ENCODE measurements around the gene SNAPC2. TPM values are rescaled to one million over a fixed set of nuclear protein-coding genes. Genes with fewer than 3 reads are reported as not detected.

SNAPC2 gene
- total RNA-seq, 2 experiments from 2014 or later: 14.4 to 14.8 TPM

DNA sequence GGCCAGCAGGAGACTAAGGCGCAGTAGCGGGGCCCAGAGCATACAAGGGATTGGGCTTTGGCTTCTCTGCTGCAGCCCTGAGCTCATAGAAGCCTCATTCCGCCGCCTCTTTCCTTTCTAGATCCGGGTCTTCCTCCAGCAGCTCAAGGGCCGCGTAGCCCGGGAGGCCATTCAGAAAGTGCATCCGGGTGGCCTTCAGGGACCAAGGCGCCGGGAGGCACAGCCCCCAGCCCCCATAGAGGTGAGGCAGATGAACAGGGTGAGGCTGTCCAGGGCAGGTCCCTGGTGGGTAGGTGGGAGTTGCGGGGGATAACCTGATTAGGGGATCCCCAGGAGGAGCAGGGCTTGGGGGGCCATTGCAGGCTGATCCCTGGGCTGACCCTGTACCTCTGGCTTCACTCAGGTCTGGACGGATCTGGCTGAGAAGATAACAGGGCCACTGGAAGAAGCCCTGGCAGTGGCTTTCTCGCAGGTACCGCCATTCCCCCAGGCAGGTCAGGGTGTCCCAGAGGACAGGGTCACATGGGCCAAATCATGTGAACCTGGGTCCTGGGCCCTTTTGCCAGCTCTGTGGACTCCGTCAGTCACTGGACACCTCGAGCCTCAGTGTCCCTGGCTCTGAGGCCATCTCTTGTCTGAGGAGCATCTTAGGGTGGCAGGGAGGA is 1.3 kb downstream of the SNAPC2 start:
- Mint-ChIP-seq H3K36me3 (peaks cover 6% of the 10 kb centered on the region), H3K4me3 (peak overlapping the region; percentile 76), H3K27ac (peak overlapping the region; percentile 82), H3K27me3 (peaks cover 32% of the 10 kb centered on the region), H3K9me3 (no peaks in the 10 kb centered on the region), H3K4me1 (peaks cover 26% of the 10 kb centered on the region)
- DNase-seq: no peak

DNA sequence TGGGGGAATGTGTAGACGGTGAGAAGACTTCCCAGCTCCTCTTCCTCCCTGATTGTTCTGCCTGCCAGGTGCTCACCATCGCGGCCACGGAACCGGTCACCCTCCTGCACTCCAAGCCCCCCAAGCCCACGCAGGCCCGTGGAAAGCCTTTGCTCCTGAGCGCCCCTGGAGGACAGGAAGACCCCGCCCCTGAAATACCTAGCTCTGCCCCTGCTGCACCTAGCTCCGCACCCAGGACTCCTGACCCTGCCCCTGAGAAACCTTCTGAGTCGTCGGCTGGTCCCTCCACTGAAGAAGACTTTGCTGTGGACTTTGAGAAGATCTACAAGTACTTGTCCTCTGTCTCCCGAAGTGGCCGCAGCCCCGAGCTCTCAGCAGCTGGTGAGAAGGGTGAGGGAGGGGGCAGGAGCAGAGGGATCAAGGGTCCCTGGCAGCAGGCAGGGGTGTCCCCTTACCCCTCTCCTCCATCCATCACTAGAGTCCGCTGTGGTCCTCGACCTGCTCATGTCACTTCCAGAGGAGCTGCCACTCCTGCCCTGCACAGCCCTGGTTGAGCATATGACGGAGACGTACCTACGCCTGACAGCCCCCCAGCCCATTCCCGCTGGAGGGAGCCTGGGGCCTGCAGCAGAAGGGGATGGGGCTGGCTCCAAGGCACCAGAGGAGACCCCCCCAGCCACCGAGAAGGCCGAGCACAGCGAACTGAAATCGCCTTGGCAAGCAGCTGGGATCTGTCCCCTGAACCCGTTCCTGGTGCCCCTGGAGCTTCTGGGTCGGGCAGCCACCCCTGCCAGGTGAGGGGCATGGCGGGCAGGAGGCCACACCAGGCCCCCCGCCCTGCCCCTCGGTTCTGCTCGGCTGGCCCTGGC is 2.1 kb downstream of the SNAPC2 start:
- H3K27ac Mint-ChIP-seq: no peak overlapping the region

DNA sequence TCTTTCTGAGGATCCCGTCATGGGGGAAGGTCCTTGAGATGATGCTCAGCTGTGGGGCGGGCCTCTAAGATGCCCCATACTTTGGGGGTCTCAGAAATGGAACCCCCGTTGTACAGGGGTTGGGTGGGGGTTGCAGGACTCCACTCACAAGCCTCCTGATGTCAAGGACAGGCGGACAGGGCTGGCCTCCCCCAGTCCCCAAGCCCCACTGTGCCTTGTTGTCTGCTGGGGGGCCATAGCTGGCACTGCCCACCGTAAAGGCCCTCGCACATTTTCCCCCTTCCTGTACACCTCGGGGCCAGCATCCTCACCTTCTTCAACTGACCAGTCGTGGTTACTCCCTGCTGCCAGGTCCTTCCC is 2.7 kb downstream of the SNAPC2 start:
- peaks cover 24% of the 10 kb centered on the region for H3K27me3 Mint-ChIP-seq
- H3K4me1 Mint-ChIP-seq: peaks cover 25% of the 10 kb centered on the region
- no peak overlapping the region for H3K27ac Mint-ChIP-seq
- H3K9me3 Mint-ChIP-seq: no peaks in the 10 kb centered on the region
- no peak overlapping the region for H3K4me3 Mint-ChIP-seq
- H3K36me3 Mint-ChIP-seq: peaks cover 7% of the 10 kb centered on the region
- no peak for DNase-seq

More for the DNA sequence above, 2.1 kb downstream of the SNAPC2 start:
- peaks cover 7% of the 10 kb centered on the region for H3K36me3 Mint-ChIP-seq
- no peak for DNase-seq
- peaks cover 27% of the 10 kb centered on the region for H3K27me3 Mint-ChIP-seq
- H3K9me3 Mint-ChIP-seq: no peaks in the 10 kb centered on the region
- H3K4me3 Mint-ChIP-seq: peak overlapping the region; percentile 34
- peaks cover 25% of the 10 kb centered on the region for H3K4me1 Mint-ChIP-seq

GRCh38 chr19:7923295-7924191 is 3.4 kb downstream of the SNAPC2 start:
- Mint-ChIP-seq H3K36me3 (peaks cover 7% of the 10 kb centered on the region), H3K9me3 (no peaks in the 10 kb centered on the region), H3K27me3 (peaks cover 16% of the 10 kb centered on the region), H3K4me1 (peaks cover 23% of the 10 kb centered on the region), H3K4me3 (no peak overlapping the region), H3K27ac (no peak overlapping the region)
- DNase-seq: no peak

GRCh38 chr19:7924241-7924640 is 4.1 kb downstream of the SNAPC2 start:
- Mint-ChIP-seq H3K4me1 (peaks cover 26% of the 10 kb centered on the region), H3K27me3 (peaks cover 9% of the 10 kb centered on the region), H3K4me3 (no peak overlapping the region), H3K27ac (no peak overlapping the region), H3K36me3 (peaks cover 7% of the 10 kb centered on the region), H3K9me3 (no peaks in the 10 kb centered on the region)
- DNase-seq: no peak

DNA sequence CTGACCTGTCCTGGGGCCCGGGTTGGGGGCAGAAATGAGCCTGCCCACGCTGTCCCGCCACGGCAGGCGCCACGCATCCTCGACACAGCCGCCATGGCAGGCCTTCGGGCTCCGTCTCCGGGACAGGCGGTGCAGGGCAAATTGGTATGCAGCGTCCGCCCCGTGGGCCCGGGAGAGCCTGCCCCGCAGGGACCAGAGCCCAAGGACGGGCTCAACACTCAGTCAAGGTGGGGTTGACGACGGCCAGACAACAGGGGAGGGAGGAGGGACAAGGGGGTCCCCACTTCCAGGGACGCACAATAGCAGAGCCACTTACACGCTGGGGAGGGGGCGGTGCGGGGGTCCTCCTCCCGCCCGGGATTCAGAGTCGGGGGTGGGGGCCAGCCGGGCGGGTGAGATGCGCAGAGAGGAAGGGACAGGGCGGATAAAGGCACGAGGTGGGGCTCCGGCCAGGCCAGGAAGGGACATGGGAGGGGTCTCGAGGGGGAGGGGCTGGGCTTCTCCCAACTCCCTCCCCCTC is 4.6 kb downstream of the SNAPC2 start:
- peaks cover 7% of the 10 kb centered on the region for H3K36me3 Mint-ChIP-seq
- H3K27ac Mint-ChIP-seq: no peak overlapping the region
- H3K4me1 Mint-ChIP-seq: peaks cover 28% of the 10 kb centered on the region
- H3K27me3 Mint-ChIP-seq: peaks cover 5% of the 10 kb centered on the region
- H3K4me3 Mint-ChIP-seq: no peak overlapping the region
- no peaks in the 10 kb centered on the region for H3K9me3 Mint-ChIP-seq
- DNase-seq: no peak

DNA sequence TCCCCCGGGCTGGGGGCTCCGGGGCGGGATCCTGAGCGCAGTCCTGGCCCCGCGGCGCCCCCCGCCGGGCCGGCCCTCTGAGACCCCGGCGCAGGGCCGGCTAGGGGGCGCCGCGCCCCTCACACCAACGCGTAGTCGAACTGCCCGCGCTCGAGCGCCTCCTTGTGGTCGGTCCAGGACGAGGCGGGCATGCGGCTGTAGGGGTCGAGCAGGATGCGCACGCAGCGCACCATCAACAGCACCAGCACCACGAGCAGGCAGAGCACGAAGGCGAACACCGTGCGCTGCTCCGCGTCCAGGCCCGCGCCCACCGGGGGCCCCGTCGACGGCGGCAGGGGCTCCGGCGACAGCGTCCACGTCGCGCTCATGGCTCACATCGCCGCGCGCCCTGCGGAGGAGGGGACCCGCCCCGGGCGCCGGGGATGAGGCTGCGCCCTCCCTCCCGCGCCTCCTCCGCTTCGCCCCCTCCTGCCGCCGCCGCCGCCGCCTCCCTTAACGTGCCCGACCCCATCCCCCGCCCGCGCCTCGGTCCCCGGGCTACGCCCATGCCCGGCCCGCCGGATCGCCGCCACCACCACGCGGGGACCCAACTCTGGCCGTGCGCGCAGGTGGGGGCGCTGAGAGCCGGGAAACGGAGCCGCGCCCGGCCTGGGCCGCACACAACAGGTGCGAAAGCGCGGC is 5.2 kb downstream of the SNAPC2 start:
- H3K27me3 Mint-ChIP-seq: no peaks in the 10 kb centered on the region
- peaks cover 25% of the 10 kb centered on the region for H3K4me1 Mint-ChIP-seq
- peak; percentile 87 for DNase-seq
- peak overlapping the region; percentile 65 for H3K27ac Mint-ChIP-seq
- H3K36me3 Mint-ChIP-seq: peaks cover 7% of the 10 kb centered on the region
- H3K9me3 Mint-ChIP-seq: no peaks in the 10 kb centered on the region
- H3K4me3 Mint-ChIP-seq: peak overlapping the region; percentile 71

GRCh38 chr19:7926021-7926726 is 6.0 kb downstream of the SNAPC2 start, which contains the start of gene CTXN1:
TSS of gene CTXN1 (minus strand) at chr19:7926135. CDS start at chr19:7925538, 597 bp downstream.
- H3K36me3 Mint-ChIP-seq: peaks cover 14% of the 10 kb centered on the region

DNA sequence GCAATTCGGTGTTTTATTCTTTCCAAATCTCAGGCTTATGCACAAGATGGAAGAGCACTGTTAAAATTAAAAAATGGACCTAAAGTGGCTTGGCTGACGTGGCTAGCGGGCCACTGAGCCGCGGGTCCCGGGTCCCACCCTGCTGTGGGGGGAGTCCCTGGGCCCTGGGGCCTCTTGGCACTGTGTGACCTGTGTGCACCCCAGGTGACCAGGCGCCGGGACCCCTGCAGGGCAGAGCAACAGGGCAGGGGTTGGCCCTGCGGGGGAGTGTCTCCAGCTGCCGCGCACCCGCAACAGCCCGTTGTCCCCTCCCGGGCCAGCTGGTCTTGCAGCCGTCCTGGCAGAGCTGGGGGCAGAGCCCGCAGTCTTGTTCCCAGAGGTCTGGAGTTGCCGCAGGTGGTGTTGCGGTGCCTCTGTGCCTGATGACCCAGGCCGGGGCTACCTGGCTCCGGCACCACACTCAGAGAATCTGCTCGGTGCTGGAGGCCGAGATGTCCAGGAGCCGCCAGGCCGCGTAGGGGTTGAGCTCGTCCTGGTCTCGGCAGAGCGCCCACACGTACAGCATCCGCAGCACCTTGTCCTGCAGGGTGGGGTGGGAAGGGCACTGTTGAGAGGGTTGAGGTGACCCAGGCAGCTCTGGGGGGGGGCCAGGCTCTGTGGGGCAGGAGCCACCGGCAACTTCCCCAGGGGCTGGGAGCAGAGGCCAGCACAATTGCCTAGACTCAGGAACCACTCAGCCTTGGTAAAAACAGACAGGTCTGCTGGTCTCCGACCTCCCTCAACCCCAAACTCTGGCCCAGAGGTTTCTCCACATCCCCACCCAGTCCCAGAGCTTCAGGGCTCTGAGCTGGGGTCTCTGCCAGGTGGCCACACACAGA is 6.8 kb downstream of the SNAPC2 start:
- Mint-ChIP-seq H3K4me1 (peaks cover 18% of the 10 kb centered on the region), H3K36me3 (peaks cover 14% of the 10 kb centered on the region), H3K27me3 (no peaks in the 10 kb centered on the region), H3K4me3 (peak overlapping the region; percentile 68), H3K9me3 (no peaks in the 10 kb centered on the region), H3K27ac (no peak overlapping the region)
- no peak for DNase-seq

More at GRCh38 chr19:7926021-7926726, 6.0 kb downstream of the SNAPC2 start, which contains the start of gene CTXN1:
- no peaks in the 10 kb centered on the region for H3K27me3 Mint-ChIP-seq
- H3K9me3 Mint-ChIP-seq: no peaks in the 10 kb centered on the region
- peak; percentile 83 for DNase-seq
- peak within 1 kb of the TSS; percentile 65 for H3K27ac Mint-ChIP-seq
- H3K4me3 Mint-ChIP-seq: peak within 1 kb of the TSS; percentile 71
- peaks cover 22% of the 10 kb centered on the region for H3K4me1 Mint-ChIP-seq

GRCh38 chr19:7927605-7928333 is 7.6 kb downstream of the SNAPC2 start:
- H3K27me3 Mint-ChIP-seq: no peaks in the 10 kb centered on the region
- no peak overlapping the region for H3K27ac Mint-ChIP-seq
- no peak for DNase-seq
- no peaks in the 10 kb centered on the region for H3K9me3 Mint-ChIP-seq
- H3K36me3 Mint-ChIP-seq: peaks cover 13% of the 10 kb centered on the region
- no peak overlapping the region for H3K4me3 Mint-ChIP-seq
- peaks cover 14% of the 10 kb centered on the region for H3K4me1 Mint-ChIP-seq

DNA sequence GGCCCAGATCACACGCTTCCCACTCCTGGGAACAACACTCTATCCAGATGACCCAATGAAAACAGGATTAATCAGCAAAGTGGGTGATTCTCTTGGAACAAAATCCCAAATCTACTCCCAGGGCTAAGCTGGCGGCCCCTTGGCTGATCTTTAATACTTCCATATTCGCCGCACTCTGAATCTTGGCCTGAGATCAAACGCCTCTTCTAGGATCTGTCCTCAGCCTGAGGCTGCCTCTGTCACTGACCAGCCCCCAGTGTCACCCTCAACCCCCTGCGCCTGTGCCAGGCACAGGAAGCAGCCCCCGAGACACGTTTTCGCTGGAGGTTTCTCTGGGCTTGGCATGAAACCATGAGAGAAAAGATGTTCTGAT is 8.2 kb downstream of the SNAPC2 start:
- H3K9me3 Mint-ChIP-seq: no peaks in the 10 kb centered on the region
- H3K27ac Mint-ChIP-seq: peak overlapping the region; percentile 50
- H3K27me3 Mint-ChIP-seq: no peaks in the 10 kb centered on the region
- no peak for DNase-seq
- H3K4me3 Mint-ChIP-seq: no peak overlapping the region
- peaks cover 13% of the 10 kb centered on the region for H3K36me3 Mint-ChIP-seq
- H3K4me1 Mint-ChIP-seq: peaks cover 14% of the 10 kb centered on the region

All from activated naive CD8-positive, alpha-beta T cell treated with anti-CD3 and anti-CD28 coated beads for 36 hours (primary cell).